Measurements from ENCODE around the gene PRKCH.

The PRKCH gene

DNA sequence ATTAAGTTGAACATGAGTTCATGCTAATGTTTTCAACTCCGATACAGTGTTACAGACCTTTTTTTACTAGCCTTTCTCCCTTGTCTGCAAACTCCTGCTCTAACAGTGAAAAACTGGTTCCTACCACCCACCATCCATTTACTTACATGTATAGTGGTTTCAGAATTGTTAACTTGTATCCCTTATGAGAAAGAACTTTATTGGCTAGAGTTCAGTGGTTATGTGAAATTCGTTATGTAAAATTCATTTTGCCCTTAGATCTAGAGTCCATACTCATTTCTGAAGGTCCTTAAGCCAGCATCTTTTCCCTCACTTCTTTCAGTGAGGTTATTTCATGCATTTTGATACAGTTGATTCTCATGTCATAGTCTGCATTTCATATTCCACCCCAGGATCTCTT lies 51.0 kb downstream of the PRKCH start:
- TF ChIP-seq, protein P1, sequence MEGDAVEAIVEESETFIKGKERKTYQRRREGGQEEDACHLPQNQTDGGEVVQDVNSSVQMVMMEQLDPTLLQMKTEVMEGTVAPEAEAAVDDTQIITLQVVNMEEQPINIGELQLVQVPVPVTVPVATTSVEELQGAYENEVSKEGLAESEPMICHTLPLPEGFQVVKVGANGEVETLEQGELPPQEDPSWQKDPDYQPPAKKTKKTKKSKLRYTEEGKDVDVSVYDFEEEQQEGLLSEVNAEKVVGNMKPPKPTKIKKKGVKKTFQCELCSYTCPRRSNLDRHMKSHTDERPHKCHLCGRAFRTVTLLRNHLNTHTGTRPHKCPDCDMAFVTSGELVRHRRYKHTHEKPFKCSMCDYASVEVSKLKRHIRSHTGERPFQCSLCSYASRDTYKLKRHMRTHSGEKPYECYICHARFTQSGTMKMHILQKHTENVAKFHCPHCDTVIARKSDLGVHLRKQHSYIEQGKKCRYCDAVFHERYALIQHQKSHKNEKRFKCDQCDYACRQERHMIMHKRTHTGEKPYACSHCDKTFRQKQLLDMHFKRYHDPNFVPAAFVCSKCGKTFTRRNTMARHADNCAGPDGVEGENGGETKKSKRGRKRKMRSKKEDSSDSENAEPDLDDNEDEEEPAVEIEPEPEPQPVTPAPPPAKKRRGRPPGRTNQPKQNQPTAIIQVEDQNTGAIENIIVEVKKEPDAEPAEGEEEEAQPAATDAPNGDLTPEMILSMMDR (IDR thresholded peaks at IDR 0.05; ENCODE audit: extremely low read depth, insufficient read depth, missing control alignments), result no peak
- DNase-seq (ENCODE audit: low spot score), result no peak
- in situ Hi-C loops (cut with MboI; ENCODE audit: low pct_unique_long_range_greater_than_20kb, low sequenced_read_pairs, unreplicated experiment), result no loop called here

- no peak for DNase-seq (ENCODE audit: low spot score)
- TF ChIP-seq, protein P1 (IDR thresholded peaks at IDR 0.05; ENCODE audit: extremely low read depth, insufficient read depth, missing control alignments), result no peak
- in situ Hi-C loops (cut with MboI; ENCODE audit: low pct_unique_long_range_greater_than_20kb, low sequenced_read_pairs, unreplicated experiment), result no loop called here
Observed at GRCh38 chr14:61372842-61373555, 51.6 kb downstream of the PRKCH start.

- in situ Hi-C loops (cut with MboI; ENCODE audit: low pct_unique_long_range_greater_than_20kb, low sequenced_read_pairs, unreplicated experiment), result no loop called here
- TF ChIP-seq, protein P1 (IDR thresholded peaks at IDR 0.05; ENCODE audit: extremely low read depth, insufficient read depth, missing control alignments), result no peak
- DNase-seq (ENCODE audit: low spot score), result no peak
Observed at GRCh38 chr14:61374284-61374683, 52.9 kb downstream of the PRKCH start.

GRCh38 chr14:61375218-61375617 lies 53.8 kb downstream of the PRKCH start:
- TF ChIP-seq, protein P1 (IDR thresholded peaks at IDR 0.05; ENCODE audit: extremely low read depth, insufficient read depth, missing control alignments), result no peak
- in situ Hi-C loops (cut with MboI; ENCODE audit: low pct_unique_long_range_greater_than_20kb, low sequenced_read_pairs, unreplicated experiment), result no loop called here
- no peak for DNase-seq (ENCODE audit: low spot score)

DNA sequence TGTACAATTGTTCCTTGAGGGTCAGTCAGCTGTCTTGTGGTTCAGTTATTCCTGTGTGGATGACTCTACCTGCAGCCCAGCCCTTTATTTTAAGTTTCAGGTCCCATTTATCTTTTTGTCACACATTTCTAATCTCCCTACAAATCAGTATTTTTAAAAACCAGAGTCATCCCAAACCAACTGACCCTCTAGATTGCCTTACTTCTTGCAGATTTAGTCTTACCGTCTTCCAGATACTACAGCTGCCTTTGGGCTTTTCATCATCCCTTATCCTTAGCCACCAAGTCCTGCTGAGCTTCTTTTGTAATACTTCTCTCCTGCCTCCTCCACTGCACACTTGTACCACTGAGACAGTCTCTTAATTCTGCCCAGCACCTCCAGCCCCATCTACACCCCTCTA lies 54.9 kb downstream of the PRKCH start:
- TF ChIP-seq, protein P1 (IDR thresholded peaks at IDR 0.05; ENCODE audit: extremely low read depth, insufficient read depth, missing control alignments), result no peak
- DNase-seq (ENCODE audit: low spot score), result no peak
- in situ Hi-C loops (cut with MboI; ENCODE audit: low pct_unique_long_range_greater_than_20kb, low sequenced_read_pairs, unreplicated experiment), result no loop called here

DNA sequence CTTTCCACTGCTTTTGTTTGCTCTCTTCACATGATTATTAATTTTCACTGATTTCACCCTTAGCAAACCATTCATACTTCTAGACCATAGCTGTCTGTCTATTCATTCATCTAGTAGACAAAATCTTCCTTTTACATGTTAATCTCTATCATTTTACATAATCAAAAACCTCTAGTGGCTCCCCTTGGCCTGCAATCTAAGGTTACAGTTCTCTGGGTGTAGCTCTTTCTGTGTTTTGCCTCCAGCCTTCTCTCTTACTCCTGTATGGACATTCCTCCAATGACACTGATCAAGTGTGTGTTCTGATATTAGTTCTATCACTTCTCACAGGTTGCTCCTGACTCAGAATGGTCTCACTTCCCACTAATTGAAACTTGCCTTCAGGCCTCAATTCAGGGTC lies 56.4 kb downstream of the PRKCH start:
- in situ Hi-C loops (cut with MboI; ENCODE audit: low pct_unique_long_range_greater_than_20kb, low sequenced_read_pairs, unreplicated experiment), result no loop called here
- TF ChIP-seq, protein P1 (IDR thresholded peaks at IDR 0.05; ENCODE audit: extremely low read depth, insufficient read depth, missing control alignments), result no peak
- no peak for DNase-seq (ENCODE audit: low spot score)

Measured in GM13977 (cell line).